ENCODE results near the gene ADAMTS2. TPM values are rescaled to one million over a fixed set of nuclear protein-coding genes. Genes with fewer than 3 reads are reported as not detected.

The ADAMTS2 gene
- total and polyA plus RNA-seq, 2 of the 4 experiments (the other 2 are of a cell fraction) = 19.0 to 58.8 TPM

DNA sequence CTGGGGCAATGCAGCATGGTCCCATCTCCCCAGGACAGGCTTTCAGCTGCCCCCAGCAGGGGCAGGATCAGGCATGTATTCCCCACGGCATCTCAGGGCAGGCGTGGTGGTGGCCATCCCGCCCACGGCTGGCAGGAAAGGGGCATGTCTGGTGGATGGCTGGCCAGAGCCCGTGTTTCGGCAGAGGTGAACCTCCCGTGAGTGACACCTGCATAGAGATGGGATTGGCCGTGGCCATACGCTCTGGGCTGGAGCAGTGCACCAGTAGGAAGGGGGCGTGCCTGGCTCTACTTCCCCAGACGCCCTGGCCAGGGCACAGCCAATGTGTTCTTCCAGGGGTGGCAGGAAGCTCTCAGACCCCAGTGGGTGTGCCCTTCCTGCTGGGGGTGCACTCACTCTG lies 146.0 kb downstream of the ADAMTS2 start:
- no peak overlapping the region for H3K23ac ChIP-seq (ENCODE audit: low read depth, low read length)
- H3K27ac ChIP-seq (ENCODE audit: insufficient read depth, low read length) = no peak overlapping the region
- WGBS, 2 experiments (ENCODE audit: extremely low coverage in 2 of 2, insufficient read length in 1 of 2) = 93% methylated on average over 8 of the region's 11 CpGs; no CpG with 5 or more reads in 1 of the 2 experiments
- in situ Hi-C loops (cut with MboI; ENCODE audit: low sequenced_read_pairs) (no loop called here), intact Hi-C loops (cut with micrococcal nuclease) (no loop called here), dilution Hi-C loops (cut with HindIII; ENCODE audit: low sequenced_read_pairs, unreplicated experiment) (no loop called here)
- H2AK9ac ChIP-seq (replicated peaks; ENCODE audit: low read depth, low read length, poor library complexity) = no peak overlapping the region
- H2AK5ac ChIP-seq (ENCODE audit: low read depth, low read length) = no peak overlapping the region
- H2BK120ac ChIP-seq (ENCODE audit: low read depth, low read length) = no peak overlapping the region
- H2AFZ ChIP-seq (replicated peaks; ENCODE audit: low read length, poor library complexity) = no peak overlapping the region
- peaks cover 1% of the 10 kb centered on the region; the same call in 1 of the 2 replicates for H3K36me3 ChIP-seq (ENCODE audit: control insufficient read depth, insufficient read depth, low read length)
- no peak overlapping the region for H3K4me2 ChIP-seq (ENCODE audit: low read depth, low read length)
- no peak overlapping the region for H3K9ac ChIP-seq (ENCODE audit: low read depth, low read length)
- no peak overlapping the region for H3K56ac ChIP-seq (ENCODE audit: extremely low read depth, insufficient read depth, low read length)
- H3K18ac ChIP-seq (ENCODE audit: low read depth, low read length) = no peak overlapping the region
- no peak overlapping the region for H3K14ac ChIP-seq (replicated peaks; ENCODE audit: low read depth, low read length)
- TF ChIP-seq RAD21 (IDR thresholded peaks at IDR 0.05; ENCODE audit: low read length) (no peak), NFE2L2 (IDR thresholded peaks at IDR 0.05; ENCODE audit: low read depth, low read length) (no peak), MAFK (IDR thresholded peaks at IDR 0.05; ENCODE audit: low read depth, low read length) (no peak), POLR2A (IDR thresholded peaks at IDR 0.05; ENCODE audit: low read depth, low read length) (no peak), RFX5 (IDR thresholded peaks at IDR 0.05; ENCODE audit: low read depth, low read length) (no peak), RCOR1 (IDR thresholded peaks at IDR 0.05; ENCODE audit: insufficient replicate concordance, low read length) (no peak), MXI1 (IDR thresholded peaks at IDR 0.05; ENCODE audit: borderline replicate concordance, low read depth, low read length) (no peak), BHLHE40 (IDR thresholded peaks at IDR 0.05; ENCODE audit: low read depth, low read length) (no peak), MAZ (IDR thresholded peaks at IDR 0.05; ENCODE audit: borderline replicate concordance, low read depth, low read length) (no peak), SMC3 (IDR thresholded peaks at IDR 0.05; ENCODE audit: low read depth, low read length) (no peak), FOS (IDR thresholded peaks at IDR 0.05; ENCODE audit: low read depth, low read length) (no peak), CHD1 (IDR thresholded peaks at IDR 0.05; ENCODE audit: low read depth, low read length) (no peak)
- TF ChIP-seq, protein P1, sequence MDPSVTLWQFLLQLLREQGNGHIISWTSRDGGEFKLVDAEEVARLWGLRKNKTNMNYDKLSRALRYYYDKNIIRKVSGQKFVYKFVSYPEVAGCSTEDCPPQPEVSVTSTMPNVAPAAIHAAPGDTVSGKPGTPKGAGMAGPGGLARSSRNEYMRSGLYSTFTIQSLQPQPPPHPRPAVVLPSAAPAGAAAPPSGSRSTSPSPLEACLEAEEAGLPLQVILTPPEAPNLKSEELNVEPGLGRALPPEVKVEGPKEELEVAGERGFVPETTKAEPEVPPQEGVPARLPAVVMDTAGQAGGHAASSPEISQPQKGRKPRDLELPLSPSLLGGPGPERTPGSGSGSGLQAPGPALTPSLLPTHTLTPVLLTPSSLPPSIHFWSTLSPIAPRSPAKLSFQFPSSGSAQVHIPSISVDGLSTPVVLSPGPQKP (IDR thresholded peaks at IDR 0.05; ENCODE audit: borderline replicate concordance, low read depth, low read length) = no peak
- TF ChIP-seq, protein P2, sequence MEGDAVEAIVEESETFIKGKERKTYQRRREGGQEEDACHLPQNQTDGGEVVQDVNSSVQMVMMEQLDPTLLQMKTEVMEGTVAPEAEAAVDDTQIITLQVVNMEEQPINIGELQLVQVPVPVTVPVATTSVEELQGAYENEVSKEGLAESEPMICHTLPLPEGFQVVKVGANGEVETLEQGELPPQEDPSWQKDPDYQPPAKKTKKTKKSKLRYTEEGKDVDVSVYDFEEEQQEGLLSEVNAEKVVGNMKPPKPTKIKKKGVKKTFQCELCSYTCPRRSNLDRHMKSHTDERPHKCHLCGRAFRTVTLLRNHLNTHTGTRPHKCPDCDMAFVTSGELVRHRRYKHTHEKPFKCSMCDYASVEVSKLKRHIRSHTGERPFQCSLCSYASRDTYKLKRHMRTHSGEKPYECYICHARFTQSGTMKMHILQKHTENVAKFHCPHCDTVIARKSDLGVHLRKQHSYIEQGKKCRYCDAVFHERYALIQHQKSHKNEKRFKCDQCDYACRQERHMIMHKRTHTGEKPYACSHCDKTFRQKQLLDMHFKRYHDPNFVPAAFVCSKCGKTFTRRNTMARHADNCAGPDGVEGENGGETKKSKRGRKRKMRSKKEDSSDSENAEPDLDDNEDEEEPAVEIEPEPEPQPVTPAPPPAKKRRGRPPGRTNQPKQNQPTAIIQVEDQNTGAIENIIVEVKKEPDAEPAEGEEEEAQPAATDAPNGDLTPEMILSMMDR (conservative IDR thresholded peaks at IDR 0.05; ENCODE audit: low read depth, low read length) = no peak
- H2BK15ac ChIP-seq (ENCODE audit: low read depth, low read length) = no peak overlapping the region
- H3K4ac ChIP-seq (ENCODE audit: low read depth, low read length) = no peak overlapping the region
- H3K4me3 ChIP-seq (ENCODE audit: insufficient read depth, low read depth, low read length) = no peak overlapping the region
- H2BK5ac ChIP-seq (ENCODE audit: low read depth, low read length, poor library complexity, severe bottlenecking) = no peak overlapping the region
- H3K79me1 ChIP-seq (ENCODE audit: low read depth in 1 of 2, low read length in 2 of 2) = peaks cover 8 to 15% of the 10 kb centered on the region in 2 experiments; a peak in 3 of 4 replicates
- H3K9me1 ChIP-seq (ENCODE audit: insufficient read depth, low read length) = no peaks in the 10 kb centered on the region; the same call in 1 of the 2 replicates
- H4K8ac ChIP-seq (ENCODE audit: low read depth in 2 of 2, low read length in 2 of 2) = no peak overlapping the region
- no peak overlapping the region for H4K91ac ChIP-seq (ENCODE audit: insufficient read depth, low read depth, low read length)
- H3K4me1 ChIP-seq (ENCODE audit: control insufficient read depth, insufficient read depth, low read length) = no peaks in the 10 kb centered on the region
- ChIA-PET POLR2A (ENCODE audit: unreplicated experiment) (no interaction called here), CTCF (no interaction called here)
- no peaks in the 10 kb centered on the region for H4K20me1 ChIP-seq (ENCODE audit: insufficient read depth, low read length)
- BruUV-seq (replicated peaks) = no TSS peak
- no peak overlapping the region for H4K5ac ChIP-seq (ENCODE audit: low read depth, low read length)
- no peaks in the 10 kb centered on the region for H3K27me3 ChIP-seq (ENCODE audit: control insufficient read depth, insufficient read depth, low read length)
- DNase-seq (no peak), ATAC-seq (ENCODE audit: low read depth) (no peak)
- no peak overlapping the region for H2BK20ac ChIP-seq (ENCODE audit: low read depth, low read length)
- H3K9me3 ChIP-seq (ENCODE audit: control insufficient read depth, insufficient read depth, low read length) = no peaks in the 10 kb centered on the region
